Activated CD8-positive, alpha-beta T cell treated with anti-CD3 and anti-CD28 coated beads for 36 hours (primary cell): ENCODE results near the gene RET. TPM values are rescaled to one million over a fixed set of nuclear protein-coding genes. Genes with fewer than 3 reads are reported as not detected.

Source experiments
- ATAC-seq: fragments of 200-7000 bp; cut with Tn5 transposase; one replicate; pipeline ENCODE4 v1.10.0; 2021; ENCODE audit warnings: mild to moderate bottlenecking, moderate library complexity
- CTCF ChIA-PET: fragments of 350-600 bp; sonication (Branson Sonifier 250); formaldehyde crosslinking; loops from one replicate; lab custom pipeline; 2021; ENCODE audit warnings: antibody characterized with exemption; lab: Charles Lee
- POLR2A ChIA-PET: fragments of 350-600 bp; sonication (Branson Sonifier 250); formaldehyde crosslinking; loops from one replicate; lab custom pipeline; 2021; ENCODE audit warnings: antibody characterized with exemption; lab: Charles Lee
- DNase-seq: peaks from one replicate; pipeline ENCODE4 v3.0.0-alpha.2; 2020
- H3K27ac Mint-ChIP-seq: one replicate; pipeline ENCODE4 v1.8.0; 2021; ENCODE audit warnings: mild to moderate bottlenecking, mixed read lengths
- H3K27me3 Mint-ChIP-seq: one replicate; pipeline ENCODE4 v1.8.0; 2021; ENCODE audit warnings: mixed read lengths
- H3K36me3 Mint-ChIP-seq: one replicate; pipeline ENCODE4 v1.8.0; 2021; ENCODE audit warnings: low read depth, mixed read lengths
- H3K4me1 Mint-ChIP-seq: one replicate; pipeline ENCODE4 v1.8.0; 2021; ENCODE audit warnings: low read depth, mixed read lengths
- H3K4me3 Mint-ChIP-seq: one replicate; pipeline ENCODE4 v1.8.0; 2021; ENCODE audit warnings: mild to moderate bottlenecking, moderate library complexity, mixed read lengths
- H3K9me3 Mint-ChIP-seq: one replicate; pipeline ENCODE4 v1.8.0; 2021; ENCODE audit warnings: mixed read lengths
- intact Hi-C: fragments of 100-400 bp; cut with micrococcal nuclease; formaldehyde crosslinking; loops from one replicate; pipeline ENCODE4 v1.10.0; 2022
- total RNA-seq, 2 experiments: library from RNA; stranded (reverse); gene quantifications; one replicate each; pipeline ENCODE4 v1.2.3, GENCODE V29; 2021
- TF ChIP-seq, protein P1 (sequence below): fragments of 200-600 bp; IDR thresholded peaks from one replicate; pipeline ENCODE4 v1.8.0; 2022; ENCODE audit warnings: antibody characterized with exemption, mild to moderate bottlenecking

Gene RET
- total RNA-seq, 2 experiments from 2014 or later, result 0.13 to 0.47 TPM

DNA sequence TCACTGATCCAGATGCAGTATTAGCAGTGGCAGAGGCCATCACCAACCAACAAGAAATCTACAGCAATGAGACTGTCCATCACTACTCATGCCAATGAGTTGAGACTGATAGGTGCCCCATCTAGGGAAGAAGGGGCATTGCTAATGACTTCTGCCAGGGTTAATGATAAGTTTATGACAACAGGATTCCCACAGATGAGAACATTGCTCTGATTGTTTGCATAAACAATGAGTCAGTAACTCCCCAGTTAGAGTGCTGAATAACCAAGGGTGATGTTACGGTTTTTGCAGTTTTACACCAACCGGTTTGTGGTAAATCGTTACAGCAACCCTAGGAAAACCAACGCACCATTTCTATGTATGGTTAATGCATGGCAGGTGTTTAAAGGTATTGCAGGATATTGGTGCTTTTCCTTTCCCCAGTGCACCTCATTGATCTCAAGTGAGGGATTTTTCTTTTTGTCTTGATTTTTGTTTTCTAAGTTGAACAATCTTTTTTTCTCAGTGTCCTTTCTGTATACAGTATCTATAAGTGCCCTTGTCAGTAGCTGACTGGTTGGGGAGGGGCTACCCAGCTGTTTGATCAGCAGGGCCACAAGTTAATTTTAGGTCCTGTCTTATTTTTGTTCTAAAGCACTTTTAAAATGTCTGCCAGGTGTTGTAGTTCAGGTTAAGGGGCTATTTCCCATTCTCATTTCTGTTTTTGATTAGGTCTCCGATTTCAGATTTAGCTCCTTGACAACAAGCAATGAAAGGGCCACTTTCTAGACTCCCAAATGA lies 57.4 kb downstream of the RET start:
- ChIA-PET POLR2A (no interaction called here), CTCF (interaction anchor here (1.6 to 1.7 kb wide), 2 partner anchors 13 to 121 kb away, joined by 5 to 6 read pairs; no protein-coding TSS in a partner anchor)
- Mint-ChIP-seq H3K27ac (no peak overlapping the region), H3K27me3 (no peaks in the 10 kb centered on the region), H3K9me3 (no peaks in the 10 kb centered on the region), H3K4me1 (peaks cover 20% of the 10 kb centered on the region), H3K4me3 (no peak overlapping the region), H3K36me3 (peaks cover 12% of the 10 kb centered on the region)
- DNase-seq (no peak), ATAC-seq (no peak)
- intact Hi-C loops, result no loop called here
- TF ChIP-seq, protein P1, sequence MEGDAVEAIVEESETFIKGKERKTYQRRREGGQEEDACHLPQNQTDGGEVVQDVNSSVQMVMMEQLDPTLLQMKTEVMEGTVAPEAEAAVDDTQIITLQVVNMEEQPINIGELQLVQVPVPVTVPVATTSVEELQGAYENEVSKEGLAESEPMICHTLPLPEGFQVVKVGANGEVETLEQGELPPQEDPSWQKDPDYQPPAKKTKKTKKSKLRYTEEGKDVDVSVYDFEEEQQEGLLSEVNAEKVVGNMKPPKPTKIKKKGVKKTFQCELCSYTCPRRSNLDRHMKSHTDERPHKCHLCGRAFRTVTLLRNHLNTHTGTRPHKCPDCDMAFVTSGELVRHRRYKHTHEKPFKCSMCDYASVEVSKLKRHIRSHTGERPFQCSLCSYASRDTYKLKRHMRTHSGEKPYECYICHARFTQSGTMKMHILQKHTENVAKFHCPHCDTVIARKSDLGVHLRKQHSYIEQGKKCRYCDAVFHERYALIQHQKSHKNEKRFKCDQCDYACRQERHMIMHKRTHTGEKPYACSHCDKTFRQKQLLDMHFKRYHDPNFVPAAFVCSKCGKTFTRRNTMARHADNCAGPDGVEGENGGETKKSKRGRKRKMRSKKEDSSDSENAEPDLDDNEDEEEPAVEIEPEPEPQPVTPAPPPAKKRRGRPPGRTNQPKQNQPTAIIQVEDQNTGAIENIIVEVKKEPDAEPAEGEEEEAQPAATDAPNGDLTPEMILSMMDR, result no peak

DNA sequence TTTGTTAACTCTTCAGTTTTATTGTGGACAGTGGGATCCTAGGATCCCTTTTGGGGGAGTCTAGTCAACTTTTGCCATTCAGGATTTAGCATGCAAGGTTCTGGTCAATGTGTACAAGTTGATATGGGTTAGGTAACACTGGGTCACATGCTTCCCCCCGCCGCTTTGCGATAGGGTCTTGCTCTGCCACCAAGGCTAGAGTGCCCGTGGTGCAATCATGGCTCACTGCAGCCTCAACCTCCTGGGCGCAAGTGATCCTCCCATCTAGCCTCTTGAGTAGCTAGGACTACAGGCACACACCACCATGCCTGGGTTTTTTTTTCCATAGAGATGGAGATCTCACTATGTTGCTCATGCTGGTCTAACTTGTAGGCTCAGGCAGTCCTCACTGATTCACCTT lies 58.2 kb downstream of the RET start:
- DNase-seq (no peak), ATAC-seq (no peak)
- ChIA-PET POLR2A (interaction anchor here (1.0 kb wide), 1 partner anchor 14 kb away, joined by 3 read pairs; no protein-coding TSS in a partner anchor), CTCF (no interaction called here)
- H3K4me3 Mint-ChIP-seq, result no peak overlapping the region
- TF ChIP-seq, protein P1, result no peak
- intact Hi-C loops, result loop anchor here (5.0 kb wide), 1 partner anchor 272 kb away; the partner anchor contains the start of gene HNRNPF
- H3K9me3 Mint-ChIP-seq, result no peaks in the 10 kb centered on the region
- no peaks in the 10 kb centered on the region for H3K27me3 Mint-ChIP-seq
- H3K4me1 Mint-ChIP-seq, result peaks cover 21% of the 10 kb centered on the region
- H3K36me3 Mint-ChIP-seq, result peaks cover 12% of the 10 kb centered on the region
- H3K27ac Mint-ChIP-seq, result no peak overlapping the region

DNA sequence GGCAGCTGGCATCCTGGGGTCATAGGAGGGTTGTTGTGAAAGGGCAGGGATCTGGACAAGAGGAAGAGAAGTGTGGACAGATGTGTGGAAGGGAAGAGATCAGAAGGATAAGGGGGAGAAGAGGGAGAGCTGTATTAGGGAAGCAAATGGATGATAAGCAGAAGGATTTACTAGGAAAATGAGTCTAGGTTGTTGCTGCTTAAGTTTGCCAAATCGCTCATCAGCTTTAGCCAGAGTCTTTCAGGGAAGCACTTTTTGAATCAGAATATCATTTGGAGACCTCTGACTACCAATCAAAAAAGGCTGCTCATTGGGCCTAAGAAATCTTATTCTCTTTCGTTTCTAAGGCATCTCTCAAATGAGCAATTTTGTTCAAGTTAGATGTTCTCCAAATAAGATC lies 58.8 kb downstream of the RET start:
- intact Hi-C loops, result loop anchor here (5.0 kb wide), 1 partner anchor 272 kb away; the partner anchor contains the start of gene HNRNPF
- Mint-ChIP-seq H3K9me3 (no peaks in the 10 kb centered on the region), H3K36me3 (peaks cover 14% of the 10 kb centered on the region), H3K27me3 (no peaks in the 10 kb centered on the region), H3K27ac (peak overlapping the region; percentile 1), H3K4me1 (peaks cover 25% of the 10 kb centered on the region), H3K4me3 (peak overlapping the region; percentile 86)
- no peak for DNase-seq
- TF ChIP-seq, protein P1, result no peak
- no peak for ATAC-seq
- ChIA-PET POLR2A (interaction anchor here (1.0 kb wide), 1 partner anchor 15 kb away, joined by 3 read pairs; no protein-coding TSS in a partner anchor), CTCF (no interaction called here)

DNA sequence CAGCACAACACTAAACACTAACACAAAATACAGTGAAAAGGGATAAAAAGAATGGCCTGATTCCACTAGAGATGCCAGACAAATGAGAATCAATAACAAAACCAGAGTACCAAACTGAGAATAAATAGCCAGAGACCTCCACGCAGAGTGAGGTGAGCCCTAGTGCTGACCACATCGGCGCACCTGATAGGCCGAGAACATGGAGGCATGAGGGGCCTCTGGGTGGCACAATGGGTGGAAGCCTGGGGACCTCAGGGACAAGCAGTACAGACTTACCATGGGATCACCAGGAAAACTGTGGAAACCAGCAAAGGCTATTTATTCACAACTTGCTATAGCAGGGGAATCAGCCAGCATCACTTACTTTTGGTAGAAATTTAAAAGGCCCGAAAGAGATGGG lies 59.6 kb downstream of the RET start:
- Mint-ChIP-seq H3K36me3 (peaks cover 16% of the 10 kb centered on the region), H3K9me3 (no peaks in the 10 kb centered on the region), H3K4me3 (peak overlapping the region; percentile 86), H3K27me3 (no peaks in the 10 kb centered on the region), H3K27ac (peak overlapping the region; percentile 8), H3K4me1 (peaks cover 30% of the 10 kb centered on the region)
- TF ChIP-seq, protein P1, result no peak
- no peak for DNase-seq
- CTCF ChIA-PET, result no interaction called here
- no peak for ATAC-seq
- intact Hi-C loops, result loop anchor here (5.0 kb wide), 1 partner anchor 271 kb away; the partner anchor contains the start of gene HNRNPF
- POLR2A ChIA-PET, result no interaction called here
